K562 (cell line): Measurements from ENCODE around the gene CKLF. TPM values are rescaled to one million over a fixed set of nuclear protein-coding genes. Genes with fewer than 3 reads are reported as not detected.

Experiments used
- C11orf30 ChIP-seq: fragments of 450-650 bp; IDR thresholded peaks from 2 replicates; pipeline ENCODE4 v1.6.1; 2016; ENCODE audit warnings: low read depth, mild to moderate bottlenecking
- CBX3 ChIP-seq, 2 experiments: IDR thresholded peaks; 1 replicate in 1 of 2; 2 replicates in 1 of 2; pipeline ENCODE4 v1.6.1; 2012; ENCODE audit warnings: inconsistent platforms in 2 of 2, low read length in 2 of 2, borderline replicate concordance in 1 of 2, control low read depth in 1 of 2
- FOXK2 ChIP-seq, 2 experiments: fragments of 450-650 bp; IDR thresholded peaks in 1 of 2; conservative IDR thresholded peaks in 1 of 2; 2 replicates each; pipeline ENCODE4 v1.6.1; 2016; ENCODE audit warnings: low read depth in 2 of 2, mild to moderate bottlenecking in 1 of 2
- GTF2B ChIP-seq: IDR thresholded peaks from 2 replicates; pipeline ENCODE4 v1.6.1; 2011; ENCODE audit not compliant: insufficient read length; ENCODE audit errors: extremely low read depth
- HCFC1 ChIP-seq: IDR thresholded peaks from 2 replicates; pipeline ENCODE4 v1.6.1; 2012; ENCODE audit warnings: low read depth, low read length, improper control_type of control experiment
- HDAC6 ChIP-seq: IDR thresholded peaks from 2 replicates; pipeline ENCODE4 v1.6.1; 2012; ENCODE audit warnings: low read depth, mild to moderate bottlenecking, control low read depth, inconsistent platforms, low read length, moderate library complexity
- HNRNPUL1 ChIP-seq: fragments of 200-400 bp; formaldehyde crosslinking; IDR thresholded peaks from 2 replicates; pipeline ENCODE4 v1.6.1; 2017; ENCODE audit warnings: low read length
- IRF1 ChIP-seq: sonication (generic); formaldehyde crosslinking; IDR thresholded peaks from 2 replicates; pipeline ENCODE4 v1.8.0; 2022; ENCODE audit warnings: missing genetic modification reagents, mild to moderate bottlenecking, borderline replicate concordance
- IRF2 ChIP-seq: sonication (generic); formaldehyde crosslinking; IDR thresholded peaks from 2 replicates; pipeline ENCODE4 v1.8.1; 2022; ENCODE audit warnings: mild to moderate bottlenecking, missing genetic modification reagents
- MAFG ChIP-seq: fragments of 450-650 bp; conservative IDR thresholded peaks from 2 replicates; pipeline ENCODE4 v1.6.1; 2016; ENCODE audit warnings: missing genetic modification characterization, missing compliant biosample characterization
- PCBP1 ChIP-seq: fragments of 200-400 bp; formaldehyde crosslinking; IDR thresholded peaks from 2 replicates; pipeline ENCODE4 v1.6.1; 2018; ENCODE audit warnings: mild to moderate bottlenecking, low read depth, low read length; ENCODE audit not compliant: poor library complexity, severe bottlenecking
- RCOR1 ChIP-seq, 2 experiments: IDR thresholded peaks; 2 replicates each; pipeline ENCODE4 v1.6.1; 2012; ENCODE audit warnings: low read depth in 2 of 2, low read length in 2 of 2, borderline replicate concordance in 1 of 2, improper control_type of control experiment in 1 of 2
- ZBTB5 ChIP-seq: fragments of 450-650 bp; IDR thresholded peaks from 2 replicates; pipeline ENCODE4 v1.6.1; 2017; ENCODE audit warnings: antibody characterized with exemption
- ZFPM2 ChIP-seq: fragments of 250-450 bp; sonication (Bioruptor Pico); IDR thresholded peaks from 2 replicates; pipeline ENCODE4 v1.5.1; 2022; ENCODE audit warnings: mild to moderate bottlenecking
- ZNF12 ChIP-seq: sonication (generic); formaldehyde crosslinking; IDR thresholded peaks from 2 replicates; pipeline ENCODE4 v1.4.0; 2020; ENCODE audit warnings: mild to moderate bottlenecking, missing genetic modification reagents
- ZNF41 ChIP-seq: fragments of 250-450 bp; sonication (Bioruptor Pico); conservative IDR thresholded peaks from 2 replicates; pipeline ENCODE4 v1.4.0; 2020; ENCODE audit warnings: mild to moderate bottlenecking
- polyA plus RNA-seq, 8 experiments: library from polyadenylated mRNA; depleted of rRNA in 4 of 8; stranded (reverse) in 5 of 8; unstranded in 3 of 8; fragments of >200 nt; fragmentation: Nextera tagmentation in 2 of 8; fragmentation: Illumina TruSeq in 1 of 8; extraction: Ambion mirVana in 2 of 8; extraction: Trizol in 1 of 8; gene quantifications; 2 replicates each; pipeline versions ENCODE4 v1.2.1 to v1.2.3, GENCODE V29; 2011 to 2014; ENCODE audit warnings: inconsistent platforms in 1 of 8, missing spikeins in 1 of 8
- total RNA-seq, 7 experiments: library from RNA; depleted of rRNA in 6 of 7; stranded (reverse); fragments of >200 nt in 6 of 7; fragmentation: Illumina TruSeq in 2 of 7; extraction: Trizol in 2 of 7; gene quantifications; 2 replicates each; pipeline versions ENCODE4 v1.2.1 to v1.2.3, GENCODE V29; 2011 to 2021; ENCODE audit warnings: low replicate concordance in 1 of 7
- TF ChIP-seq, protein P1 (sequence below): fragments of 250-450 bp; sonication (Bioruptor Pico); IDR thresholded peaks from 2 replicates; pipeline ENCODE4 v1.5.0; 2020; ENCODE audit warnings: mild to moderate bottlenecking, borderline replicate concordance
- TF ChIP-seq, protein P2 (sequence below): sonication (generic); formaldehyde crosslinking; IDR thresholded peaks from 2 replicates; pipeline ENCODE4 v1.9.0; 2022; ENCODE audit warnings: mild to moderate bottlenecking, missing genetic modification reagents
- TF ChIP-seq, protein P3 (sequence below): IDR thresholded peaks from 3 replicates; pipeline ENCODE4 v1.6.1; 2011; ENCODE audit warnings: borderline replicate concordance, mild to moderate bottlenecking; ENCODE audit not compliant: insufficient read length, insufficient read depth

CKLF gene
- total and polyA plus RNA-seq, 9 of the 15 experiments (the other 6 are each of a cell fraction or from before 2014, with no cell fraction given) = 84.8 to 322 (median 118) TPM

DNA sequence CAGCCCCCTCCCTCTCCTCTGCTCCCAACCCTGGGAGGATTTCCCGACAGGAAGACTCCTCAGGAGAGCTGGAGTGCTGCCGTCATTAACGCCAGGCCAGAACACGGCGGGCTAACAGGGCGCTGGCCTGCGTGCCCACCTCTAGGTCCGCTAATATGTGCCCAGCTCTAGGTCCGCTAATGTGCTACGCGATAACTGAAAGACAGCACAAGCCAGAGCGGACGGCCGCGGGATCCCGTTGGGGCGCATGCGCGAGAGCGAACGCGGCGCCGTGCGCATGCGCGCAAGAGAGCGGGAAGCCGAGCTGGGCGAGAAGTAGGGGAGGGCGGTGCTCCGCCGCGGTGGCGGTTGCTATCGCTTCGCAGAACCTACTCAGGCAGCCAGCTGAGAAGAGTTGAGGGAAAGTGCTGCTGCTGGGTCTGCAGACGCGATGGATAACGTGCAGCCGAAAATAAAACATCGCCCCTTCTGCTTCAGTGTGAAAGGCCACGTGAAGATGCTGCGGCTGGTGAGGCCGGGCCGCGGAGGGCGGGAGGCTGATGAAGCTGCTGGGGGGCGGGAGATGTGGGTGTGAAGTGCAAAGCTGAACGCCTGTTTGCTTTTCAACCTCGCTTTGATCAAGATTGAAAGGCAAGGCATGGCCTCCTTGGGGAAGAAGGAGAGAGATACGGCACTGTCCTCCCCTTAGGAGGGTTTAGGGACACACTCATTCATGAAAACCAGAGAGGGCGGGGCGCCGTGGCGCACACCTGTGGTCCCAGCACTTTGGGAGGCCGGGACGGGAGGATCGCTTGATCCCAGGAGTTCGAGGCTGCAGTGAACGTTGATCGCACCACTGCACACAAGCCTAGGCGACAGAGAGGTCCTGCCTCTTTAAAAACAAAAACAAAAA, at the start of gene CKLF (continued):
- TF ChIP-seq IRF2 (peak; percentile 83; the same call in 1 of the 2 replicates), C11orf30 (no peak), RCOR1 (IDR thresholded peaks at IDR 0.05; ENCODE audit: borderline replicate concordance in 1 of 2, low read depth in 2 of 2, low read length in 2 of 2) (peak in 1 of 2 experiments; percentile 36; a peak in 1 of 4 replicates), IRF1 (CRISPR knock-in tag) (peak; percentile 77; the same call in 1 of the 2 replicates), PCBP1 (no peak), FOXK2 (conservative IDR thresholded peaks at IDR 0.05 in 1 of 2, IDR thresholded peaks at IDR 0.05 in 1 of 2; ENCODE audit: low read depth in 2 of 2) (no peak; a peak in 2 of 4 replicates), HDAC6 (no peak), ZNF12 (CRISPR knock-in tag) (peak; percentile 85; the same call in 1 of the 2 replicates), ZBTB5 (no peak), HCFC1 (no peak; the same call in 1 of the 2 replicates), HNRNPUL1 (no peak), MAFG (no peak), CBX3 (IDR thresholded peaks at IDR 0.05; ENCODE audit: borderline replicate concordance in 1 of 2, low read length in 2 of 2) (peak in 1 of 2 experiments; percentile 98; a peak in 2 of 3 replicates), ZNF41 (CRISPR knock-in tag) (no peak), ZFPM2 (CRISPR knock-in tag) (no peak), GTF2B (no peak)
- TF ChIP-seq, protein P1, sequence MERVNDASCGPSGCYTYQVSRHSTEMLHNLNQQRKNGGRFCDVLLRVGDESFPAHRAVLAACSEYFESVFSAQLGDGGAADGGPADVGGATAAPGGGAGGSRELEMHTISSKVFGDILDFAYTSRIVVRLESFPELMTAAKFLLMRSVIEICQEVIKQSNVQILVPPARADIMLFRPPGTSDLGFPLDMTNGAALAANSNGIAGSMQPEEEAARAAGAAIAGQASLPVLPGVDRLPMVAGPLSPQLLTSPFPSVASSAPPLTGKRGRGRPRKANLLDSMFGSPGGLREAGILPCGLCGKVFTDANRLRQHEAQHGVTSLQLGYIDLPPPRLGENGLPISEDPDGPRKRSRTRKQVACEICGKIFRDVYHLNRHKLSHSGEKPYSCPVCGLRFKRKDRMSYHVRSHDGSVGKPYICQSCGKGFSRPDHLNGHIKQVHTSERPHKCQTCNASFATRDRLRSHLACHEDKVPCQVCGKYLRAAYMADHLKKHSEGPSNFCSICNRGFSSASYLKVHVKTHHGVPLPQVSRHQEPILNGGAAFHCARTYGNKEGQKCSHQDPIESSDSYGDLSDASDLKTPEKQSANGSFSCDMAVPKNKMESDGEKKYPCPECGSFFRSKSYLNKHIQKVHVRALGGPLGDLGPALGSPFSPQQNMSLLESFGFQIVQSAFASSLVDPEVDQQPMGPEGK (CRISPR knock-in tag) = no peak
- TF ChIP-seq, protein P2, sequence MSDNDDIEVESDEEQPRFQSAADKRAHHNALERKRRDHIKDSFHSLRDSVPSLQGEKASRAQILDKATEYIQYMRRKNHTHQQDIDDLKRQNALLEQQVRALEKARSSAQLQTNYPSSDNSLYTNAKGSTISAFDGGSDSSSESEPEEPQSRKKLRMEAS (CRISPR knock-in tag) = peak; percentile 99
- TF ChIP-seq, protein P3, sequence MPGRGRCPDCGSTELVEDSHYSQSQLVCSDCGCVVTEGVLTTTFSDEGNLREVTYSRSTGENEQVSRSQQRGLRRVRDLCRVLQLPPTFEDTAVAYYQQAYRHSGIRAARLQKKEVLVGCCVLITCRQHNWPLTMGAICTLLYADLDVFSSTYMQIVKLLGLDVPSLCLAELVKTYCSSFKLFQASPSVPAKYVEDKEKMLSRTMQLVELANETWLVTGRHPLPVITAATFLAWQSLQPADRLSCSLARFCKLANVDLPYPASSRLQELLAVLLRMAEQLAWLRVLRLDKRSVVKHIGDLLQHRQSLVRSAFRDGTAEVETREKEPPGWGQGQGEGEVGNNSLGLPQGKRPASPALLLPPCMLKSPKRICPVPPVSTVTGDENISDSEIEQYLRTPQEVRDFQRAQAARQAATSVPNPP = no peak
